Caco-2 (cell line): ENCODE data around the gene DEFB127. TPM values are rescaled to one million over a fixed set of nuclear protein-coding genes. Genes with fewer than 3 reads are reported as not detected.

ENCODE experiments used
- BruUV-seq: library from RNA; stranded (reverse); fragments of 400-500 nt; replicated peaks from 2 replicates; lab custom pipeline; 2021; lab: Mats Ljungman, UMichigan
- CTCF ChIA-PET: fragments of 300-600 bp; sonication (Branson Sonifier 250); formaldehyde crosslinking; loops from one replicate; lab custom pipeline; 2022; ENCODE audit warnings: antibody characterized with exemption; lab: Charles Lee
- POLR2A ChIA-PET: fragments of 300-600 bp; sonication (Branson Sonifier 250); formaldehyde crosslinking; loops from one replicate; lab custom pipeline; 2022; ENCODE audit warnings: antibody characterized with exemption; lab: Charles Lee
- DNase-seq, 2 experiments: peaks; one replicate each; pipeline versions ENCODE4 v3.0.0 to v3.0.0-alpha.2; 2020 to 2022
- H3K27me3 ChIP-seq: replicated peaks from 2 replicates; pipeline ENCODE4 v1.6.0; 2011; ENCODE audit warnings: low read length; ENCODE audit not compliant: control insufficient read depth, insufficient read depth
- H3K36me3 ChIP-seq: 2 replicates; pipeline ENCODE4 v1.5.1; 2011; ENCODE audit warnings: low read length; ENCODE audit not compliant: control insufficient read depth, insufficient read depth
- H3K4me1 ChIP-seq: fragments of 250-450 bp; sonication (Bioruptor Pico); 2 replicates; pipeline ENCODE4 v1.5.1; 2020; ENCODE audit warnings: mild to moderate bottlenecking
- H3K4me3 ChIP-seq: 2 replicates; pipeline ENCODE4 v1.5.1; 2011; ENCODE audit warnings: low read depth, mild to moderate bottlenecking, control low read depth, low read length
- H3K9me3 ChIP-seq: fragments of 250-450 bp; sonication (Bioruptor Pico); 2 replicates; pipeline ENCODE4 v1.5.1; 2020; ENCODE audit warnings: mild to moderate bottlenecking, moderate library complexity
- H3K27ac Mint-ChIP-seq: one replicate; pipeline ENCODE4 v1.8.0; 2022; ENCODE audit warnings: mixed read lengths; ENCODE audit not compliant: unreplicated experiment
- H3K27me3 Mint-ChIP-seq: one replicate; pipeline ENCODE4 v1.8.0; 2022; ENCODE audit warnings: mixed read lengths; ENCODE audit not compliant: insufficient read depth, unreplicated experiment
- H3K36me3 Mint-ChIP-seq: one replicate; pipeline ENCODE4 v1.8.0; 2022; ENCODE audit warnings: mild to moderate bottlenecking, mixed read lengths; ENCODE audit not compliant: insufficient read depth, unreplicated experiment
- H3K4me1 Mint-ChIP-seq: one replicate; pipeline ENCODE4 v1.8.0; 2022; ENCODE audit warnings: low read depth, mixed read lengths; ENCODE audit not compliant: unreplicated experiment
- H3K4me3 Mint-ChIP-seq: one replicate; pipeline ENCODE4 v1.8.0; 2022; ENCODE audit warnings: mild to moderate bottlenecking, moderate library complexity, mixed read lengths; ENCODE audit not compliant: unreplicated experiment
- H3K9me3 Mint-ChIP-seq: one replicate; pipeline ENCODE4 v1.8.0; 2022; ENCODE audit warnings: mixed read lengths; ENCODE audit not compliant: unreplicated experiment
- intact Hi-C: fragments of 100-400 bp; cut with micrococcal nuclease; formaldehyde crosslinking; loops from one replicate; pipeline ENCODE4 v1.10.0; 2022; ENCODE audit not compliant: unreplicated experiment
- total RNA-seq: library from RNA; stranded (reverse); gene quantifications from 2 replicates; pipeline ENCODE4 v1.2.3, GENCODE V29; 2022
- TF ChIP-seq, protein P1 (sequence below), 2 experiments: fragments of 200-600 bp in 1 of 2; IDR thresholded peaks; 1 replicate in 1 of 2; 2 replicates in 1 of 2; pipeline versions ENCODE4 v1.5.1 to v1.8.0; 2011 to 2022; ENCODE audit warnings: antibody characterized with exemption in 1 of 2, control low read depth in 1 of 2, inconsistent platforms in 1 of 2, low read depth in 1 of 2, low read length in 1 of 2, mild to moderate bottlenecking in 1 of 2, moderate library complexity in 1 of 2; ENCODE audit not compliant: insufficient read depth in 1 of 2, severe bottlenecking in 1 of 2, unreplicated experiment in 1 of 2

Gene DEFB127
- total RNA-seq, 1 experiment from 2014 or later = not detected

DNA sequence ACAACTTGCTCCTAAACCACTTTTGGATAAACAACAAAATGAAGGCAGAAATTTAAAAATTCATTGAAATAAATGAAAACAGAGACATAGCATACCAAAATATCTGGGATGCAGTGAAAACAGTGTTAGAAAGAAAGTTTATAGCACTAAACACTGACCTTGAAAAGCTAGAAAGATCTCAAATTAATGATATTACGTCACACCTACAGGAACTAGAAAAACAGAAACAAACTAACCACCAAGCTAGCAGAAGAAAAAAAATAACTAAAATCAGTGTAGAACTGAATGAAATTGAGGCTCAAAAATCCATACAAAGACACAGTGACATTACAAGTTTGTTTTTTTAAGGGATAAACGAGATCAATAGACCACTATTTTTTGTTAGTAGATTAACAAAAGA lies 27.0 kb downstream of the DEFB127 start:
- TF ChIP-seq, protein P1, sequence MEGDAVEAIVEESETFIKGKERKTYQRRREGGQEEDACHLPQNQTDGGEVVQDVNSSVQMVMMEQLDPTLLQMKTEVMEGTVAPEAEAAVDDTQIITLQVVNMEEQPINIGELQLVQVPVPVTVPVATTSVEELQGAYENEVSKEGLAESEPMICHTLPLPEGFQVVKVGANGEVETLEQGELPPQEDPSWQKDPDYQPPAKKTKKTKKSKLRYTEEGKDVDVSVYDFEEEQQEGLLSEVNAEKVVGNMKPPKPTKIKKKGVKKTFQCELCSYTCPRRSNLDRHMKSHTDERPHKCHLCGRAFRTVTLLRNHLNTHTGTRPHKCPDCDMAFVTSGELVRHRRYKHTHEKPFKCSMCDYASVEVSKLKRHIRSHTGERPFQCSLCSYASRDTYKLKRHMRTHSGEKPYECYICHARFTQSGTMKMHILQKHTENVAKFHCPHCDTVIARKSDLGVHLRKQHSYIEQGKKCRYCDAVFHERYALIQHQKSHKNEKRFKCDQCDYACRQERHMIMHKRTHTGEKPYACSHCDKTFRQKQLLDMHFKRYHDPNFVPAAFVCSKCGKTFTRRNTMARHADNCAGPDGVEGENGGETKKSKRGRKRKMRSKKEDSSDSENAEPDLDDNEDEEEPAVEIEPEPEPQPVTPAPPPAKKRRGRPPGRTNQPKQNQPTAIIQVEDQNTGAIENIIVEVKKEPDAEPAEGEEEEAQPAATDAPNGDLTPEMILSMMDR (IDR thresholded peaks at IDR 0.05; ENCODE audit: insufficient read depth in 1 of 2, low read depth in 1 of 2, low read length in 1 of 2, severe bottlenecking in 1 of 2, unreplicated experiment in 1 of 2) = no peak
- POLR2A ChIA-PET = no interaction called here
- no peak overlapping the region for H3K4me3 Mint-ChIP-seq

GRCh38 chr20:187733-188132 lies 30.5 kb downstream of the DEFB127 start:
- Mint-ChIP-seq H3K27ac (no peak overlapping the region), H3K36me3 (no peaks in the 10 kb centered on the region), H3K4me3 (no peak overlapping the region), H3K9me3 (peaks cover 10% of the 10 kb centered on the region), H3K4me1 (no peaks in the 10 kb centered on the region), H3K27me3 (peaks cover 16% of the 10 kb centered on the region)
- TF ChIP-seq, protein P1 (IDR thresholded peaks at IDR 0.05; ENCODE audit: insufficient read depth in 1 of 2, low read depth in 1 of 2, low read length in 1 of 2, severe bottlenecking in 1 of 2, unreplicated experiment in 1 of 2) = no peak
- POLR2A ChIA-PET = interaction anchor here (0.6 kb wide), 1 partner anchor 390 kb away, joined by 6 read pairs; no protein-coding TSS in a partner anchor
- no TSS peak for BruUV-seq
- H3K9me3 ChIP-seq = no peaks in the 10 kb centered on the region
- no peak overlapping the region for H3K4me3 ChIP-seq
- no peak for DNase-seq
- CTCF ChIA-PET = no interaction called here
- no peaks in the 10 kb centered on the region for H3K4me1 ChIP-seq
- intact Hi-C loops = no loop called here
- no peaks in the 10 kb centered on the region for H3K36me3 ChIP-seq
- no peaks in the 10 kb centered on the region for H3K27me3 ChIP-seq

More for the DNA sequence above, 27.0 kb downstream of the DEFB127 start:
- H3K36me3 Mint-ChIP-seq = no peaks in the 10 kb centered on the region
- no peaks in the 10 kb centered on the region for H3K9me3 Mint-ChIP-seq
- CTCF ChIA-PET = no interaction called here
- H3K4me1 ChIP-seq = no peaks in the 10 kb centered on the region
- H3K4me3 ChIP-seq = no peak overlapping the region
- peaks cover 14% of the 10 kb centered on the region for H3K27me3 Mint-ChIP-seq
- intact Hi-C loops = no loop called here
- no peak for DNase-seq
- no TSS peak for BruUV-seq
- H3K36me3 ChIP-seq = no peaks in the 10 kb centered on the region
- H3K27ac Mint-ChIP-seq = no peak overlapping the region
- H3K27me3 ChIP-seq = no peaks in the 10 kb centered on the region
- no peaks in the 10 kb centered on the region for H3K9me3 ChIP-seq
- H3K4me1 Mint-ChIP-seq = no peaks in the 10 kb centered on the region

- Histone ChIP-seq H3K4me3 (no peak within 1 kb of the TSS), H3K36me3 (no peaks in the 10 kb centered on the region), H3K27me3 (no peaks in the 10 kb centered on the region), H3K9me3 (no peaks in the 10 kb centered on the region), H3K4me1 (no peaks in the 10 kb centered on the region)
- peaks cover 10% of the 10 kb centered on the region for H3K9me3 Mint-ChIP-seq
- H3K36me3 Mint-ChIP-seq = no peaks in the 10 kb centered on the region
- no peak for DNase-seq
- no peak within 1 kb of the TSS for H3K4me3 Mint-ChIP-seq
- intact Hi-C loops = no loop called here
- TF ChIP-seq, protein P1 (IDR thresholded peaks at IDR 0.05; ENCODE audit: insufficient read depth in 1 of 2, low read depth in 1 of 2, low read length in 1 of 2, severe bottlenecking in 1 of 2, unreplicated experiment in 1 of 2) = no peak
- no peak within 1 kb of the TSS for H3K27ac Mint-ChIP-seq
- H3K4me1 Mint-ChIP-seq = no peaks in the 10 kb centered on the region
- CTCF ChIA-PET = no interaction called here
- H3K27me3 Mint-ChIP-seq = peaks cover 9% of the 10 kb centered on the region
- POLR2A ChIA-PET = no interaction called here
- no TSS peak for BruUV-seq
Measured at GRCh38 chr20:189611-190010, 32.4 kb downstream of the DEFB127 start, which contains the start of gene DEFB128. Gene DEFB128, minus strand, starts transcription at chr20:189711. Its CDS starts 88 bp downstream, at chr20:189623.
